MCF 10A (cell line): ENCODE data around the gene PGLYRP2. TPM values are rescaled to one million over a fixed set of nuclear protein-coding genes. Genes with fewer than 3 reads are reported as not detected.

Source experiments
- BruUV-seq: library from RNA; stranded (reverse); fragments of 400-500 nt; replicated peaks from 2 replicates; lab custom pipeline; 2021; lab: Mats Ljungman, UMichigan
- CTCF ChIA-PET: fragments of 300-600 bp; sonication (Branson Sonifier 250); formaldehyde crosslinking; extraction: SDS; loops from one replicate; lab custom pipeline; 2021; ENCODE audit warnings: antibody characterized with exemption, inconsistent platforms; lab: Yijun Ruan, JAX
- POLR2A ChIA-PET: fragments of 300-600, 350-650 bp; sonication (Branson Sonifier 250); formaldehyde crosslinking; extraction: SDS; loops from one replicate; lab custom pipeline; 2020; ENCODE audit warnings: antibody characterized with exemption, inconsistent platforms; lab: Yijun Ruan, JAX
- DNase-seq: peaks from one replicate; pipeline ENCODE4 v3.0.0-alpha.2; 2018; ENCODE audit not compliant: unreplicated experiment
- H3K27ac Mint-ChIP-seq: one replicate; pipeline ENCODE4 v1.8.0; 2022; ENCODE audit warnings: mild to moderate bottlenecking, low read depth, mixed read lengths; ENCODE audit not compliant: unreplicated experiment
- H3K27me3 Mint-ChIP-seq: one replicate; pipeline ENCODE4 v1.8.0; 2022; ENCODE audit warnings: mixed read lengths; ENCODE audit not compliant: insufficient read depth, unreplicated experiment
- H3K36me3 Mint-ChIP-seq: one replicate; pipeline ENCODE4 v1.8.0; 2022; ENCODE audit warnings: mild to moderate bottlenecking, moderate library complexity, mixed read lengths; ENCODE audit not compliant: insufficient read depth, unreplicated experiment
- H3K4me1 Mint-ChIP-seq: one replicate; pipeline ENCODE4 v1.8.0; 2022; ENCODE audit warnings: mixed read lengths; ENCODE audit not compliant: insufficient read depth, unreplicated experiment
- H3K4me3 Mint-ChIP-seq: one replicate; pipeline ENCODE4 v1.8.0; 2022; ENCODE audit warnings: mild to moderate bottlenecking, moderate library complexity, mixed read lengths; ENCODE audit not compliant: unreplicated experiment
- H3K9me3 Mint-ChIP-seq: one replicate; pipeline ENCODE4 v1.8.0; 2022; ENCODE audit warnings: mixed read lengths; ENCODE audit not compliant: unreplicated experiment
- intact Hi-C: fragments of 100-400 bp; cut with micrococcal nuclease; formaldehyde crosslinking; loops from 2 replicates; pipeline ENCODE4 v1.14.1; 2022
- total RNA-seq: library from RNA; stranded (reverse); gene quantifications from 2 replicates; pipeline ENCODE4 v1.2.3, GENCODE V29; 2022
- TF ChIP-seq, protein P1 (sequence below): fragments of 200-600 bp; IDR thresholded peaks from one replicate; pipeline ENCODE4 v1.8.0; 2022; ENCODE audit warnings: antibody characterized with exemption, mild to moderate bottlenecking; ENCODE audit not compliant: unreplicated experiment

PGLYRP2 gene
- total RNA-seq, 1 experiment from 2014 or later: not detected

DNA sequence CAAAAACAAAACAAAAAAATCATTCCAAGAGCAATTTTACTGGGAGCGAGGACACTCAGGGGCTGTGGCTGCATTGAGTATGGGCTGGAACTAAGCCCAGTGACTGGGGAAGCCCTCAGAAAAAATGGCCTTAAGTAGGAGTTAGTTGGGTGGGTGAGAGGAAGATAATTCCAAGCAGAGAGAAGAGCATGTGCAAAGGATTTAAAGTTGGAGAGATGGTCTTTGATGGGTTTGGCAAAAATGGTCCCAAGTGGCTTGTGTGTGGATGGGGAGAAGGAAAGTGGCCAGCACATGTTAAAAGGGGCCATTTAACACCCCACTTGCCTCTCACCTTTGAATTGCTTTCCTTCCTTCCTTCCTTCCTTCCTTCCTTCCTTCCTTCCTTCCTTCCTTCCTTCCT, 22.3 kb upstream of the PGLYRP2 start:
- intact Hi-C loops: no loop called here
- no peak for DNase-seq
- Mint-ChIP-seq H3K4me1 (no peaks in the 10 kb centered on the region), H3K36me3 (no peaks in the 10 kb centered on the region), H3K4me3 (no peak overlapping the region), H3K27me3 (peaks cover 10% of the 10 kb centered on the region), H3K9me3 (peaks cover 7% of the 10 kb centered on the region), H3K27ac (no peak overlapping the region)
- POLR2A ChIA-PET: no interaction called here
- BruUV-seq: no TSS peak
- TF ChIP-seq, protein P1, sequence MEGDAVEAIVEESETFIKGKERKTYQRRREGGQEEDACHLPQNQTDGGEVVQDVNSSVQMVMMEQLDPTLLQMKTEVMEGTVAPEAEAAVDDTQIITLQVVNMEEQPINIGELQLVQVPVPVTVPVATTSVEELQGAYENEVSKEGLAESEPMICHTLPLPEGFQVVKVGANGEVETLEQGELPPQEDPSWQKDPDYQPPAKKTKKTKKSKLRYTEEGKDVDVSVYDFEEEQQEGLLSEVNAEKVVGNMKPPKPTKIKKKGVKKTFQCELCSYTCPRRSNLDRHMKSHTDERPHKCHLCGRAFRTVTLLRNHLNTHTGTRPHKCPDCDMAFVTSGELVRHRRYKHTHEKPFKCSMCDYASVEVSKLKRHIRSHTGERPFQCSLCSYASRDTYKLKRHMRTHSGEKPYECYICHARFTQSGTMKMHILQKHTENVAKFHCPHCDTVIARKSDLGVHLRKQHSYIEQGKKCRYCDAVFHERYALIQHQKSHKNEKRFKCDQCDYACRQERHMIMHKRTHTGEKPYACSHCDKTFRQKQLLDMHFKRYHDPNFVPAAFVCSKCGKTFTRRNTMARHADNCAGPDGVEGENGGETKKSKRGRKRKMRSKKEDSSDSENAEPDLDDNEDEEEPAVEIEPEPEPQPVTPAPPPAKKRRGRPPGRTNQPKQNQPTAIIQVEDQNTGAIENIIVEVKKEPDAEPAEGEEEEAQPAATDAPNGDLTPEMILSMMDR: no peak
- CTCF ChIA-PET: interaction anchor here (0.7 to 0.9 kb wide), 2 partner anchors 54 to 656 kb away, joined by 3 read pairs; no protein-coding TSS in a partner anchor

DNA sequence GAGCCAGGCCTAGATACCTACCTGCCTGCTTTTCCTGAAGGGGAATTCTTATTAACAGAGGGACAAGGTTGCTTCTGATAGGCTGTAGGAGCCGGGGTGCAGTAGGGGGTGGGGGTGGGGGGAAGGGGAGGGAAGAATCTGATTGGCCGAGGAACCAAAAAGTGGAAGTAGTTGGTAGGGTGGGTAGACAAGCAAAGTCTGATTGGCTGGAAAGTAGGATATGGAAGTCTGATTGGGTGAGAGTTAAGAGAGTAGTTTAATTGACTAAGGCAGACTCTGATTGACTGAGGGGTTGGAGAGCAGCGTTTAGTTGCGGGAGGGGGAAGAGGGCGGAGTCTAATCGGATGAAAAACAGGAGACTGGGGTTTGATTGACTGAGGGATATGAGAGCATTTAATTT, 19.6 kb upstream of the PGLYRP2 start:
- Mint-ChIP-seq H3K9me3 (peaks cover 7% of the 10 kb centered on the region), H3K36me3 (peaks cover 6% of the 10 kb centered on the region), H3K27me3 (peaks cover 10% of the 10 kb centered on the region), H3K27ac (no peak overlapping the region), H3K4me1 (no peaks in the 10 kb centered on the region), H3K4me3 (no peak overlapping the region)
- intact Hi-C loops: no loop called here
- no TSS peak for BruUV-seq
- ChIA-PET POLR2A (no interaction called here), CTCF (no interaction called here)
- TF ChIP-seq, protein P1: no peak
- DNase-seq: no peak

DNA sequence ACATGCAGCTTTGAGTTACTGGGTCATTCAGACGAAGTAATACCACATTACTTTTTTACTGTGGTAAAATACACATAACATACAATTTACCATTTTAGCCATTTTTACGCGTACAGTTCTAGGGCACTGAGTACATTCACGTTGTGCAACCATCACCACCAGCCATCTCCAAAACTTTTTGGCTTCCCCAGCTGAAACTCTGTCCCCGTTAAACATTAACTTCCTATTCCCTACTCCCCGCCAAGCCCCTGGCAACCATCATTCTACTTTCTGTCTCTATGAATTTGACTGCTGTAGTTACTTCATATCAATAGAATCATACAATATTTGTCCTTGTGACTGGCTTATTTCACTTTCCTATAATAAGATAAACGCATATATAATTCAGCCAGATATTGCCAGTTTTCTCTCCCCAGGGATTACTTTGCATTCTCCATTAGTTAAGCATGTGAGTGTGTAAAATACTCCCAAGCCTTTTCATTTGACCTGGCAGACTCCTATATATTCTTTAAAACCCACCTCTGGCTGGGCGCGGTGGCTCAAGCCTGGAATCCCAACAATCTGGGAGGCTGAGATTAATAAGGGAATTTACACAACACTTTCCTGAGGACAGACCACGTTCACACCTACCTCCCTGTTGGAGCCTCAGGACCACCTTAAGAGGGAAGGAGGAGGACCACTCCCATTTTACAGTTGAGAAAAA, 19.0 kb upstream of the PGLYRP2 start:
- CTCF ChIA-PET: interaction anchor here (0.6 kb wide), 1 partner anchor 48 kb away, joined by 3 read pairs; no protein-coding TSS in a partner anchor

DNA sequence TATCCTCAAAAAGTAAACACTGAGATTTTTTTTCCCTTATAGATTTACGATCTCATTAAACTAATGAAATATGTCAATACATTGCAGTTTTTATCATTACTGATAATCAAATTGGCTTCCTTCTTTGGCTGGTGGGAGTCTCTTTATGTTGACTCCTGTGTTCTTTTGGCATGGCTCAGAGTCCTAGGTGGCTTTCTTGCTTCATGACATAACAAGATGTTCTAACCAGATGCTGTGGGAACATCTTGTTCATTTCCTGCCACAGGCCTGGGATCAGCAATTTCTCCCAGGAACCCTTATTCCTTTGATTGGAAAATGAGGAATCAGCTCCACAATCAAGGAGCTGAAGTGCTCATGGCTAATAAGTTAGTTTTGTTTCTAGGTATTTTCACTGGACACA, 15.8 kb upstream of the PGLYRP2 start:
- H3K27me3 Mint-ChIP-seq: peaks cover 2% of the 10 kb centered on the region
- TF ChIP-seq, protein P1: no peak
- H3K27ac Mint-ChIP-seq: no peak overlapping the region
- no peaks in the 10 kb centered on the region for H3K4me1 Mint-ChIP-seq
- no peak overlapping the region for H3K4me3 Mint-ChIP-seq
- DNase-seq: no peak
- BruUV-seq: no TSS peak
- intact Hi-C loops: no loop called here
- CTCF ChIA-PET: interaction anchor here (0.6 to 0.7 kb wide), 2 partner anchors 38 to 58 kb away, joined by 3 read pairs; no protein-coding TSS in a partner anchor
- H3K36me3 Mint-ChIP-seq: peaks cover 6% of the 10 kb centered on the region
- peaks cover 7% of the 10 kb centered on the region for H3K9me3 Mint-ChIP-seq
- POLR2A ChIA-PET: no interaction called here

More for the DNA sequence above, 19.0 kb upstream of the PGLYRP2 start:
- Mint-ChIP-seq H3K27ac (no peak overlapping the region), H3K27me3 (peaks cover 10% of the 10 kb centered on the region), H3K9me3 (peaks cover 7% of the 10 kb centered on the region), H3K4me3 (no peak overlapping the region), H3K4me1 (no peaks in the 10 kb centered on the region), H3K36me3 (peaks cover 6% of the 10 kb centered on the region)
- TF ChIP-seq, protein P1: no peak
- no peak for DNase-seq
- POLR2A ChIA-PET: no interaction called here
- intact Hi-C loops: no loop called here
- BruUV-seq: no TSS peak
